PC-9 (cell line): ENCODE measurements around the gene HSD11B1. TPM values are rescaled to one million over a fixed set of nuclear protein-coding genes. Genes with fewer than 3 reads are reported as not detected.

Experiments used
- BruUV-seq: library from RNA; stranded (reverse); fragments of 400-500 nt; replicated peaks from 2 replicates; lab custom pipeline; 2021; lab: Mats Ljungman, UMichigan
- CTCF ChIA-PET: fragments of 300-600 bp; sonication (Branson Sonifier 250); formaldehyde crosslinking; loops from one replicate; lab custom pipeline; 2022; ENCODE audit warnings: antibody characterized with exemption; lab: Charles Lee
- POLR2A ChIA-PET: fragments of 300-600 bp; sonication (Branson Sonifier 250); formaldehyde crosslinking; loops from one replicate; lab custom pipeline; 2022; ENCODE audit warnings: antibody characterized with exemption; ENCODE audit not compliant: unreplicated experiment; lab: Charles Lee
- DNase-seq, 2 experiments: peaks; one replicate each; pipeline versions ENCODE4 v3.0.0 to v3.0.0-alpha.2; 2015 to 2022; ENCODE audit warnings: mixed read lengths in 1 of 2
- H2AFZ ChIP-seq: fragments of 200-600 bp; sonication (generic); 2 replicates; pipeline ENCODE4 v1.8.1; 2017; ENCODE audit warnings: antibody characterized with exemption
- H3F3A ChIP-seq: fragments of 200-600 bp; sonication (generic); 2 replicates; pipeline ENCODE4 v1.8.1; 2017; ENCODE audit warnings: antibody characterized with exemption, mild to moderate bottlenecking, low read depth; ENCODE audit not compliant: insufficient read depth
- H3K27ac ChIP-seq: fragments of 200-600 bp; sonication (generic); 2 replicates; pipeline ENCODE4 v1.6.1; 2016; ENCODE audit warnings: mixed run types
- H3K27me3 ChIP-seq: fragments of 200-600 bp; sonication (generic); 2 replicates; pipeline ENCODE4 v1.6.1; 2016; ENCODE audit warnings: low read depth, mixed run types; ENCODE audit not compliant: insufficient read depth
- H3K36me3 ChIP-seq: fragments of 200-600 bp; sonication (generic); 2 replicates; pipeline ENCODE4 v1.6.1; 2016; ENCODE audit warnings: low read depth, mixed run types
- H3K4me1 ChIP-seq: fragments of 200-600 bp; sonication (generic); replicated peaks from 2 replicates; pipeline ENCODE4 v1.6.1; 2016; ENCODE audit warnings: mixed run types; ENCODE audit not compliant: insufficient read depth
- H3K4me2 ChIP-seq: fragments of 200-600 bp; sonication (generic); 2 replicates; pipeline ENCODE4 v1.6.1; 2017; ENCODE audit warnings: mixed run types
- H3K4me3 ChIP-seq: fragments of 200-600 bp; sonication (generic); 2 replicates; pipeline ENCODE4 v1.6.1; 2016; ENCODE audit warnings: mixed run types
- H3K79me2 ChIP-seq: fragments of 200-600 bp; sonication (generic); 2 replicates; pipeline ENCODE4 v1.6.1; 2017; ENCODE audit warnings: low read depth, mixed run types
- H3K9me2 ChIP-seq: fragments of 200-600 bp; sonication (generic); 2 replicates; pipeline ENCODE4 v1.8.1; 2017; ENCODE audit warnings: mild to moderate bottlenecking; ENCODE audit not compliant: insufficient read depth
- H3K9me3 ChIP-seq: fragments of 200-600 bp; sonication (generic); 2 replicates; pipeline ENCODE4 v1.8.1; 2016; ENCODE audit warnings: low read depth; ENCODE audit not compliant: insufficient read depth
- H4K20me1 ChIP-seq: fragments of 200-600 bp; sonication (generic); 2 replicates; pipeline ENCODE4 v1.8.1; 2017; ENCODE audit not compliant: insufficient read depth
- EZH2 ChIP-seq: fragments of 200-600 bp; sonication (generic); IDR thresholded peaks from 2 replicates; pipeline ENCODE4 v1.8.0; 2017; ENCODE audit warnings: antibody characterized with exemption, low read depth
- intact Hi-C: fragments of 100-400 bp; cut with micrococcal nuclease; formaldehyde crosslinking; loops from one replicate; pipeline ENCODE4 v1.10.0; 2022; ENCODE audit not compliant: unreplicated experiment
- total RNA-seq: library from RNA; stranded (reverse); gene quantifications from 2 replicates; pipeline ENCODE4 v1.2.3, GENCODE V29; 2021
- TF ChIP-seq, protein P1 (sequence below): fragments of 200-600 bp; sonication (generic); conservative IDR thresholded peaks from 2 replicates; pipeline ENCODE4 v1.6.1; 2017; ENCODE audit warnings: mixed run types, antibody characterized with exemption, mild to moderate bottlenecking, moderate library complexity

The HSD11B1 gene
- total RNA-seq, 1 experiment from 2014 or later: not detected

GRCh38 chr1:209728466-209728865, 23.8 kb downstream of the HSD11B1 start:
- Histone ChIP-seq H3K27ac (no peak overlapping the region), H3F3A (no peaks in the 10 kb centered on the region), H3K9me3 (no peaks in the 10 kb centered on the region), H3K4me2 (no peak overlapping the region), H3K9me2 (no peaks in the 10 kb centered on the region), H3K4me1 (no peaks in the 10 kb centered on the region), H3K79me2 (no peaks in the 10 kb centered on the region), H3K36me3 (no peaks in the 10 kb centered on the region), H4K20me1 (no peaks in the 10 kb centered on the region), H2AFZ (no peak overlapping the region), H3K27me3 (no peaks in the 10 kb centered on the region), H3K4me3 (no peak overlapping the region)
- POLR2A ChIA-PET: interaction anchor here (0.7 kb wide), 1 partner anchor 118 kb away, joined by 4 read pairs; no protein-coding TSS in a partner anchor
- DNase-seq: no peak
- intact Hi-C loops: no loop called here
- TF ChIP-seq, protein P1, sequence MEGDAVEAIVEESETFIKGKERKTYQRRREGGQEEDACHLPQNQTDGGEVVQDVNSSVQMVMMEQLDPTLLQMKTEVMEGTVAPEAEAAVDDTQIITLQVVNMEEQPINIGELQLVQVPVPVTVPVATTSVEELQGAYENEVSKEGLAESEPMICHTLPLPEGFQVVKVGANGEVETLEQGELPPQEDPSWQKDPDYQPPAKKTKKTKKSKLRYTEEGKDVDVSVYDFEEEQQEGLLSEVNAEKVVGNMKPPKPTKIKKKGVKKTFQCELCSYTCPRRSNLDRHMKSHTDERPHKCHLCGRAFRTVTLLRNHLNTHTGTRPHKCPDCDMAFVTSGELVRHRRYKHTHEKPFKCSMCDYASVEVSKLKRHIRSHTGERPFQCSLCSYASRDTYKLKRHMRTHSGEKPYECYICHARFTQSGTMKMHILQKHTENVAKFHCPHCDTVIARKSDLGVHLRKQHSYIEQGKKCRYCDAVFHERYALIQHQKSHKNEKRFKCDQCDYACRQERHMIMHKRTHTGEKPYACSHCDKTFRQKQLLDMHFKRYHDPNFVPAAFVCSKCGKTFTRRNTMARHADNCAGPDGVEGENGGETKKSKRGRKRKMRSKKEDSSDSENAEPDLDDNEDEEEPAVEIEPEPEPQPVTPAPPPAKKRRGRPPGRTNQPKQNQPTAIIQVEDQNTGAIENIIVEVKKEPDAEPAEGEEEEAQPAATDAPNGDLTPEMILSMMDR: no peak
- no peak for TF ChIP-seq EZH2
- BruUV-seq: no TSS peak
- CTCF ChIA-PET: no interaction called here

GRCh38 chr1:209729436-209729835, 24.8 kb downstream of the HSD11B1 start:
- Histone ChIP-seq H2AFZ (no peak overlapping the region), H3K27me3 (no peaks in the 10 kb centered on the region), H3K4me2 (no peak overlapping the region), H4K20me1 (no peaks in the 10 kb centered on the region), H3K4me3 (no peak overlapping the region), H3K79me2 (no peaks in the 10 kb centered on the region), H3K4me1 (no peaks in the 10 kb centered on the region), H3K9me2 (no peaks in the 10 kb centered on the region), H3K27ac (no peak overlapping the region), H3K36me3 (no peaks in the 10 kb centered on the region), H3K9me3 (no peaks in the 10 kb centered on the region), H3F3A (no peaks in the 10 kb centered on the region)
- TF ChIP-seq EZH2: no peak
- TF ChIP-seq, protein P1: no peak
- DNase-seq: no peak
- POLR2A ChIA-PET: no interaction called here
- CTCF ChIA-PET: interaction anchor here (0.6 kb wide), 1 partner anchor 129 kb away, joined by 5 read pairs; no protein-coding TSS in a partner anchor
- no TSS peak for BruUV-seq
- intact Hi-C loops: no loop called here

DNA sequence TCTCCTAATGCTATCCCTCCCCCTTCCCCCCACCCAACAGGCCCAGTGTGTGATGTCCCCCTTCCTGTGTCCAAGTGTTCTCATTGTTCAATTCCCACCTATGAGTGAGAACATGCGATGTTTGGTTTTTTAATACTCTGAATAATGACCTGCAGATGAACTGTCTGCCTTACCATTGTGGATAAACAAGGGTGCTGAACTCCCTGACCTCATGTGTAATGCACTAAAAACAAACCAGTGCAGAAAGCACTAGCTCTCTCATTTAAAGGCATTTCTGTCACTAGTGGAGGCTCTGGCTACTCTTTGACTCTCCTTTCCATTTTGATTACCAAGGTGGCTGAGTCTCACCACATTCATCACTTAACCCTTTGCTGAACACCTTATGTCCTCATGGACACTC, 28.1 kb downstream of the HSD11B1 start:
- Histone ChIP-seq H3K4me1 (no peaks in the 10 kb centered on the region), H3K9me2 (no peaks in the 10 kb centered on the region), H3K79me2 (no peaks in the 10 kb centered on the region), H3K36me3 (no peaks in the 10 kb centered on the region), H4K20me1 (no peaks in the 10 kb centered on the region), H3K27me3 (no peaks in the 10 kb centered on the region), H3F3A (no peaks in the 10 kb centered on the region), H3K9me3 (no peaks in the 10 kb centered on the region), H3K4me3 (no peak overlapping the region), H3K4me2 (no peak overlapping the region), H2AFZ (no peak overlapping the region), H3K27ac (no peak overlapping the region)
- intact Hi-C loops: no loop called here
- no TSS peak for BruUV-seq
- TF ChIP-seq, protein P1: no peak
- no peak for TF ChIP-seq EZH2
- no peak for DNase-seq
- ChIA-PET POLR2A (no interaction called here), CTCF (no interaction called here)
